ENCODE data around the gene MACROD2.
"Not testable (repeated sequence)": the region's sequence is repeated elsewhere in the genome, so short reads cannot be mapped to it uniquely, and the experiment has no call there.

The MACROD2 gene

GRCh38 chr20:15742627-15743026 lies 1747.3 kb downstream of the MACROD2 start:
- DNase-seq: no peak

- DNase-seq: no peak
These were observed 1760.9 kb downstream of the MACROD2 start for GRCh38 chr20:15756002-15756753.

DNA sequence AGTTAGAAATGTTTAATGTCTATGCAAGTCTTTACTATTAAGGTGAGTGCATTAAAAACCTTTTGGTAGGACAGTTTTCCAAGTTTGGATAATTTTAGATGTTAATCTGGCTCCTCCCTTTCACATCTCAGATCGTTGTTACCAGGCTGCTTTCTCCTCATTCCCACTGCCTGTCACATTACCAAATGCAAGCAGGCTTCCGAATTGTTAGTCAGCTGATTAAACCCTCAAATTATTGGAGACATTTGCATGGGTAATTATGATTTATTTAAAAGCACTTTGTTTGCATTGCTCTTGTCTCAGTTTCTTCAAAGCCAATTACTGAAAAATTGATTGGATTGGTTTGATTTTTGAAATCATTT lies 1761.4 kb downstream of the MACROD2 start:
- DNase-seq: no peak

GRCh38 chr20:15759594-15759993 lies 1764.3 kb downstream of the MACROD2 start:
- no peak for DNase-seq

- no peak for DNase-seq
These were observed 1764.8 kb downstream of the MACROD2 start for GRCh38 chr20:15760001-15760621.

DNA sequence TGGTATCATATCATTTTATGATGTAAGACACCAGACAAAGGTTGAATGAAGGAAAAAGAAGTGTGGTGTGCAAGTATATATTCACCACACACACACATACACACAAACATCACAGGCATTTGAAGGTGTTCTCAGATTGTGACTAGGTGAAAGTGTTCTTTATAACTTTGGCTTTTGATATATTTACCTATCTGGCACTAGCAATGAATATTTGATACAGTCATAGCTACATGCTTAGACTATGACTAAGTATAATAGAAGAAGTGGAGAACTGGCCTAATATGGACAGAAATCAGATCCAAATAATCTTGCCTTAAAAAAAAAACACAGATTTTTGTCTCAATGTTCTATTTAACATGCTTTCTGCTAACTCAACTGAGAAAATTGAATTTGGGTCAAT lies 1768.0 kb downstream of the MACROD2 start:
- no peak for DNase-seq

- DNase-seq: no peak
These were observed 1772.3 kb downstream of the MACROD2 start for GRCh38 chr20:15767586-15767985.

DNA sequence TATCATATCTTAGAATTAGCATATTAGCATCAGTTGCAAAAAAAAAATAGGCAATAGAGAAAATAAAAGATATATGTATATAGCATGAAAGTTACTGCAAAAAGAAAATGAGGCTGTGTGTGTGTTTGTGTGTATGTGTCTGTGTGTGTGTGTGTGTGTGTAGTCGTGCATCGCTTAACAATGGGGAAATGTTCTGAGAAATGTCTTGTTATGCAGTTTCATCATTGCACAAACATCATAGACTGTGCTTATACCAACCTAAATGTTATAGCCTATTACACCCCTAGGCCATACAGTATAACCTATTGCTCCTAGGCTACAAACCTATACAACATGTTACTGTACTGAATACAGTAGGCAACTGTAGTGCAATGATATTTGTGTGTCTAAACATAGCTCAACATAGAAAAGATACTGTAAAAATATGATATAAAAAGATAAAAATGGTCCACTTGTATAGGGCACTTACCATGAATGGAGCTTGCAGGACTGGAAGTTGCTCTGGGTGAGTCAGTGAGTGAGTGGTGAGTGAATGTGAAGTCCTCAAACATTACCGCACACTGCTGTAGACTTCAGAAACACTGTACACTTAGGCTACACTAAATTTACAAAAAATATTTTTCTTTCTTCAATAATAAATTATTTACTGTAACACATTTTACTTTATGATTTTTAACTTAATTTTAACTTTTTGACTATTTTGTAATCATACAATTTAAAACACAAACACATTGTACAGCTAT lies 1772.9 kb downstream of the MACROD2 start:
- DNase-seq: no peak

DNA sequence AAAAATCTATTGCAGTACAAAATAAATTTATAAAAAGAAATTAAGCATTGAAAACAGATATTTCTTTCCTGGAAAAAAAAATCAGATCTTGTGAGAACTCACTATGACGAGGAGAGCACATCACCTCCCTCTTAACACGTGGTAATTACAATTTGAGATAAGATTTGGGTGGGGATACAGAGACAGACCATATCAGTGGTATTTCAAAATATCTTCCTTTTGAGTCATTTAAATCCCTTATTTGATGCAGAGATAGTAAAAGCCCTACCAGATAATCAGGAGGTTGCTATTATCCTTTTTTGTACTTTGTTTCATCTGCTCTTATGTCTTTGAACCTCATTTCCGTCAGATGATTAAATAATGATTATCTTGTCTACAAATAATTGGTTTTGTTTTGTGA lies 1777.5 kb downstream of the MACROD2 start:
- no peak for DNase-seq

GRCh38 chr20:15774926-15775325 lies 1779.6 kb downstream of the MACROD2 start:
- no peak for DNase-seq

GRCh38 chr20:15776770-15777466 lies 1781.6 kb downstream of the MACROD2 start:
- no peak for DNase-seq

DNA sequence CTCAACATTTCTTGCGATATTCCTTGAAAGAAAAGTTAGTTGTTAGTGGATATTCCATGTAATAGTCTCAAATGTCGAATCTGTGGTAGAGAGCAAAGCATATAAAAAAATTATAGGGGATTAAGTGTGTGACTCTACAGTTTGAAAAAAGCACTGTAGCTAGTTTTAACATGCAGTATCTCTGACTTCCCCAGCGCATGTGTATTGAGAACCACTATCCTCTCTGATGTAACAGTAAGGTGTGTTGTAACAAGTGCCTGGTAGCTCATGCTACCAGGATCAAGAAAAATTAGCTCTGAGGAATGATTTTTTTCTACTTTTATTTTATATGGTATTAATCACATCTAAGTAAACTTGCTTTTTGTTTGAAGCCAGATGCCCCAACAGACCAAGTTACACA lies 1788.7 kb downstream of the MACROD2 start:
- DNase-seq: no peak

DNA sequence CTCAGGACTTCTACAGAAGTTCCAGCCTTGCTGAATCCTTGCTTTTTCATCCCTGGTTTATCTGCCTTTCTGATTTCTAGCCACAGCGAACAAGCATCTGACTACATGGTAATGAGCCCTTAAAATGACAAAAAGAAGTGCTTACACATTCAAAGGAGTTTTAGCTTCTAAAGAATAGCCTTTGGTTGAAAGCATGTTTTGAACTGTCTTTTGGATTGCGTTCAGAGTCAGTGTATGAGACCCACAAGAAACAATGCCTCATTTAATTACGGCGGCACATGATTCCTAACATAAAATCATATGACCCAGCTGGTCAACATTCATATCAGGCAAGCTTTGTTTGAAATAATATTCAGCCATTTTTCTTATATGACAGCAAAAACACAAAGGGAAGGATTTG lies 1793.8 kb downstream of the MACROD2 start:
- no peak for DNase-seq

- no peak for DNase-seq
These were observed 1797.5 kb downstream of the MACROD2 start for GRCh38 chr20:15792855-15793254.

DNA sequence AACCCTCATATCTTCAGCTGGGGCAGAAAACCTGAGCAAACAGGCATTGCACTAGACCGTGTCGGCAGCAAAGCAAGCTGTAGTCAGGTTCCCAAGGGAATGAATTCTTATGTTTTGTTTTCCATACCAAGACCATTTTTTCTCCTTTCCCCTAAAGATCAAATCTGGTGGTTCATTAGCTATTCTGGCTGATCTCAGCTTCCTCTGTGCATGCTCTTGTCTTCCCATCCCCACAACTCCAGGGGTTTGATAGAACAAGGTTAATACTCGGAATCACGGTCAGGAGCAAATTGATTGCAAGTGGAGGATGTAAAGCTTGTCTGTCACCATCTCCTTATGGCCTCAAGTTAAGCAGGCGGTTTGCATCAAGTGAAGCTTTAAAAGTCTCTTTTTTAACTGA lies 1799.1 kb downstream of the MACROD2 start:
- DNase-seq: no peak

DNA sequence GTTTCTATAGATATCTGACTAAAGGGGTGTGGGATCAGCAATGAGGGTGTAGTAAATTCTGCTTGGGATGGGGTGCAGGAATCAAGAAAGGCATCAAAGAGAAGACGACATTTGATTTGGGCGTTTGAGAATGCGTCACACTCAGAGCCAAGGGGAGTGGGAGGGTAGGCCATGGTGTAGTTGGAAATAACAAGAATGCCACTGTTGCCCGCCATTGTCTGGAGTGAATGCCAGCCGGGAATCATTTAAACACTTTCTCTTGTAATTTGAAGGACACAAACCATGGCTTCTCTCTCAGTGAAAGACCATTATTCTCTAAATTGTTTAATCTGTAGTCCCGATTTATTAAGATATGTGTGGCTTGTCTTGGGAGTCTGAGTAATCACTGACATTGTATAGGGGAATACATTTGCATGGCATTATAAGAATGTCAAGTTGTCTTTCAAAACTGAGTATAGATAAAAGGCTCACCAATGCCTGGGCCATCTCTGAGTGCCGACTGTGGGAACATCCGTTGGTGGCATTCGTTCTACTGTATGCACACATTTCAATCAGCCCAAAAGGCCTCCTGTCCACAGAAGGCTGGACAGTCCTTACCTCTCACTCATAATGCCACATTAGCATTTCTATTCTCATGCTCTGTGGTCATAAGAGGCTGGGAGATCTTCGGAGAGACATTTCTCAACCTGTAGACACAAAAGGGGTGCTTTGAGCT lies 1800.1 kb downstream of the MACROD2 start:
- no peak for DNase-seq

- DNase-seq: no peak
These were observed 1804.6 kb downstream of the MACROD2 start for GRCh38 chr20:15799871-15800270.

- no peak for DNase-seq
These were observed 1806.7 kb downstream of the MACROD2 start for GRCh38 chr20:15802020-15802419.

- no peak for DNase-seq
These were observed 1809.8 kb downstream of the MACROD2 start for GRCh38 chr20:15805154-15805553.

DNA sequence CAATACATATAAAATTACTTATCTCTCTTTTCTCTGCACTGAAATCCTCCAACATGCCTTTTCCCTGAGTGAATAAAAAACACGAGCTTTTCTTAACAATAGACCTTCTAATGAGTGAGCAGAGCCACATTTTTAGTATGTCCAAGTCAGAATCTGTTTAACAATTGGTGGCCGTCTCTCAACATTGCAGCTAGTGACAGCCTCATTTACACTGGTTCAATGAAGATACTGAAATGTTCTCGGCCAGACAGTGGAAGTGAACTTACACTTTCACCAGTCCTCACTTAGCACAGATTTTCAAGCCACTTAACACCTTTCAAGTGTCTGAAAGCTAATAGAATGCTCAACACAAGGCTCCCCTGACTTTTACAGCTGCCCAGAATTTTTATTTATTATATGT lies 1810.8 kb downstream of the MACROD2 start:
- DNase-seq: no peak

- DNase-seq: no peak
These were observed 1812.0 kb downstream of the MACROD2 start for GRCh38 chr20:15807271-15807670.

DNA sequence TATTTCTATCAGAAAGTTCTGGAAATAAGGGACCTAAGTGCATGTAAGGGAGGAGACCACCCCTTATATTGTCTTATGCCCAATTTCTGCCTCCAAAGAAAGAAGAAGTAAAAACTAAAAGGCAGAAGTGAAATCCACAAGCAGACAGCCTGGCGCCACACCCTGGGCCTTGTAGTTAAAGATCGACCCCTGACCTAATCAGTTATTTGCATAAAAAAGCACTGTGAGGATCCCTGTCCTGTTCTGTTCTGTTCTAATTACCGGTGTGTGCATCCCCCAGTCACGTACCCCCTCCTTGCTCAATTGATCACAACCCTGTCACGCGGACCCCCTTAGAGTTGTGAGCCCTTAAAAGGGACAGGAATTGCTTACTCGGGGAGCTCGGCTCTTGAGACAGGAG lies 1812.5 kb downstream of the MACROD2 start:
- not testable (repeated sequence) for DNase-seq

DNA sequence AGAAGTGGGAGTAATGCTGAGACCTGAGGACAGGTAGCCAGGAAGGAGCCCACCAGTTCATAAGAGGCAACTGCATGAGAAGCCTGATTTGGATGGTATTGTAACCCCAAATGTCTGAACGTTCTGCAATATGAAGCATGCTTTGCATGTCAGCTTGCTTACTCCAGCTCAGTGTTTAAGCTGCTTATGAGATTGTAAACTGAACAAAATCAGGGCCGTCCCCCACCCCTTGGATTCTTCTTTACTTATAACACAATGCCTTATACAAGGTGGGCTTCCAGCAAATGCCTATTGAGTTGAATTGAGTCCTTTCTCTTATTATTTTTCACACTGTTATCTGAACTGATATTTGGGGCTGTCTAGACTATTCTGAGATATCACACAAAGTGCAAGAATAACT lies 1816.6 kb downstream of the MACROD2 start:
- no peak for DNase-seq

All from NCI-H748 treated with DMSO at 0.1 percent for 48 hours (cell line).